Fibroblast of upper back skin (primary cell): ENCODE measurements around the gene MOB3B.
A peak's percentile ranks its signal among the peaks of the same experiment; 100 is the strongest.

Source experiments
- DNase-seq: peaks from one replicate; pipeline ENCODE4 v3.0.0-alpha.2; 2013

The MOB3B gene

GRCh38 chr9:27355166-27355565 lies 174.4 kb downstream of the MOB3B start:
- DNase-seq: peak; percentile 14

DNA sequence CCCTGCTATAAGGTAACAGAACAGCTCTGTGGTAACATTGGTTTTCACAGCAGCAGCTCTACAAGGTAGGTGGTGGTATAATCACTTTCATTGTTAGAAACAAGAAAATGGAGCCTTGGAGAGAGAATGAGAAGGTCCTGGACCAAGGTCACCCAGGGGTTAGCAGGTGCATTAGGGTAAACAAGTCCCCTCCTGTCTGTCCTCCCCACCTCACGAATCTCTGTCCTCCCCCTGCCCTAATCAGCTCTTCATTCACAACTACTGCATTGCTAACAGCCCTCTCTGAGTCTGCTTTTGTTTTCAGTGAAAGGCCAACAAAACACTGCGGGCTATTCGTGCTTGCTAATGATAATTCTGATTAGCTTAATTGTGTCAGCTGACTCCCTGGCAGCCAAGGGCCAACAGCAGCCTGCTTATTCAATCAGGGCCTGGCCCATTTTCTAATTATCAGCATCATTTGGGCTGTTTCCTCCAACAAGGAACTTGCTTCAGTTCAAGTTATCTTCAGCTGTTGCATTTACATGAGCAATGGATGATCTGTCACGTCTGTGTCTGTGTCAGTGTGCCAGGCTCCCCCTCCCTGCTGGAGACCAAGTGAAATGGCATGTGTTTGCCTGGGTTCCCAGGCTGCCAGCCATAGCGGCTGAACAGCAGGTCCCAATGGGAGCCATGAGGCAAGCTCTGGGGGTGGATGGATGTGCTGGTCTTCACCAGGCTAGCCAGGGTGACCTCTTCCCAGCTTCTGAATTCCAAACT lies 176.0 kb downstream of the MOB3B start:
- DNase-seq: no peak

GRCh38 chr9:27353166-27353473 lies 176.5 kb downstream of the MOB3B start:
- DNase-seq: no peak

- no peak for DNase-seq
Measured at GRCh38 chr9:27352457-27353165, 177.0 kb downstream of the MOB3B start.

- no peak for DNase-seq
Measured at GRCh38 chr9:27351438-27351837, 178.2 kb downstream of the MOB3B start.

DNA sequence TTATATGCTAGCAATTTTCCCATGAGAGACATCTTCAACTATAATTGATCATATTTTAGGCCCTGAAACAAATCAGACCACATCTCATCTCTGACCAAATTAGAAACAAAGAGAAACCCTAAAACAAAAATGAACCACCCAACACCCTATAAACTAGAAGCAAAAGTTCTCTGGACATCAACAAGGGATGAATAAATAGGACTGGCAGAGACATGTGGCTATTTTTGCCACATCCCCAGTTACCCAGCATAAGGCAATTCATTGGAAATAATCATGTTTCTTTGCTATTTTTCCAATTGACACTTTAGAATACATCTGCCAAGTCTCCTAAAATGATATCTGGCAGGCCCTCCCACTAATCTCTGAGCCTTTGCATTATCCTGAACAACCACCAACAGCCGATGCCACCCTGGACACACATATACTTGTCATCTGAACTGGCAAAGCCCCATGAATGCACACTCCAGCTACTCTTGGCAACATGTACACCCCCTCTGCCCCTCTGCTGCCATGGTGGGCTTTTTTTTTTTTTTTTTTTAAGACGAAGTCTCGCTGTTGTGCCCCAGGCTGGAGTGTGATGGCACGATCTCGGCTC lies 179.1 kb downstream of the MOB3B start:
- DNase-seq: no peak

DNA sequence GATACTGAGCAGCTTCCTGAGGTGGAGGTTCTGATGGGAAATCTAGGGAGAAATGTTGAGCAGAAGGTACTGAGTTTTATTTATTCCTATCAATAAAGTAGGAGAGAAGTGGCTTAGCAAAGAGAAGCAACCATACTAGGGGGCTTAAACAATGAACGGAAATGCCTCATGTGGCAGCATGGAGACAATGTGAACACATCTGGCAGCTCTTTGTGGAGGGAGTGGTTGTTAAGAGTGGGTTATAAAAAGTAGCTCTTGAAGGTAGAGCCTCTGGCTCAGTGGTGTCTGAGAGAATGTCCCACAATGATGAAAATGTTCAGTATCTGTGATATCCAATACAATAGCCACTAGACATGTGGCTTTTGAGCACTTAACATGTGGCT lies 179.9 kb downstream of the MOB3B start:
- no peak for DNase-seq

DNA sequence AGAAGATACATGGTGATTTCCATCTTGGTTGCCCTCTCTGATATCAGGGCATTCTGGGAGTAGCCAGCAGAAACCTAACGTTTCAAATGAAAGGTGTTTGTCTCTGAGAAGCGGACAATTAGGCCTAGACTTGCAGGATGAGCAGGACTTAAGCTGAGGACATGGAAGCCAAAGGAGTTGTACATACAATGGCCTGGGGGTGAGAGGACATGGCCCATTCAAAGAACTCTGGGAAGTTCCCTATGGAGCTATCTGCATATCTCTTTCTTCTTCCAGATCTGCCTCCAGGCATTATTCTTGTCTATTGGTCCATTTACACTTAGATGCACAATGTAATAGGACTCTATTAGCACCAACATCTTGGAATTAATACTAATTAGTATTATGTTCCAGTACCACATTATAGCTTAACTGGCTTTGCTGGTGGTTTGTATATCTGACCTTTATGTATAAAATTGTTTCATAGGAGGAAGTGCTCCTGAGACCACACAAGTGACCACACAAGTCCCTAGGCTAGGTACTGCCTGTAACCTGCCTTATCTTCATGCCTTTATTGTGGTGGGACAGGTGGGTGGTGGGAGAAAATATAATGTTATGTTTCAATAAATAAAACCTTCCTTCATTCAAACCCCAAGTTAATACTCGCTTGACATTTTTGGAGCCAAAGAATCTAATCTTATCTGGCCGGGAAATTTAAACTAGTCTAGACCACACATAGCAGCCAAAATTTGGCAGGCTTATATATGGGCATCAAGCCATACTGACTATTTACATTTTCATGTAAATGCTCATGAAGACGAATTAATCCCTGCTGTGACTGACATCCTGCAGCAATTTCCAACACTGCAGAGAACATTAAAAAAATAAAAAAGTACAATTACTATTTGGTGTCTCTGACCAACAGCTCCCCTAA lies 180.6 kb downstream of the MOB3B start:
- DNase-seq: peak; percentile 29

GRCh38 chr9:27347889-27348288 lies 181.7 kb downstream of the MOB3B start:
- DNase-seq: no peak

DNA sequence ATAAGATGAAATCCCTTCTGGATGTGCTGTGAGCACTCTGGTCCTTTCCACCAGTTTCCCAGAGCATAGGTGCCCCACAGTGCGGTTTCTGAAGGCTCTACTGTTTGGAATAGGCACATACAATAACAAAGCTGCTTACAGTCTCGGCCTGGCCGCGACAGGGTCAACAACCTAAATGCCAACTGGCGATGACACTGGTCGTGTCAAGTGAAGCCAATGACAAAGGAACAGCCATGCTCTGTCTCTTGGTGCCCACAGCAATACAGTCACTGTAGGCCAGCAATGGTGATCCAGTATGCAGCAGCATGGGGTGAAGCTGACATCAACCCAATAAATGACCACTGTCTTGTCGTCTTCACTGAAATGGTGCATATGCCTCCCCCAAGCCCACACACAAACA lies 184.8 kb downstream of the MOB3B start:
- DNase-seq: no peak

DNA sequence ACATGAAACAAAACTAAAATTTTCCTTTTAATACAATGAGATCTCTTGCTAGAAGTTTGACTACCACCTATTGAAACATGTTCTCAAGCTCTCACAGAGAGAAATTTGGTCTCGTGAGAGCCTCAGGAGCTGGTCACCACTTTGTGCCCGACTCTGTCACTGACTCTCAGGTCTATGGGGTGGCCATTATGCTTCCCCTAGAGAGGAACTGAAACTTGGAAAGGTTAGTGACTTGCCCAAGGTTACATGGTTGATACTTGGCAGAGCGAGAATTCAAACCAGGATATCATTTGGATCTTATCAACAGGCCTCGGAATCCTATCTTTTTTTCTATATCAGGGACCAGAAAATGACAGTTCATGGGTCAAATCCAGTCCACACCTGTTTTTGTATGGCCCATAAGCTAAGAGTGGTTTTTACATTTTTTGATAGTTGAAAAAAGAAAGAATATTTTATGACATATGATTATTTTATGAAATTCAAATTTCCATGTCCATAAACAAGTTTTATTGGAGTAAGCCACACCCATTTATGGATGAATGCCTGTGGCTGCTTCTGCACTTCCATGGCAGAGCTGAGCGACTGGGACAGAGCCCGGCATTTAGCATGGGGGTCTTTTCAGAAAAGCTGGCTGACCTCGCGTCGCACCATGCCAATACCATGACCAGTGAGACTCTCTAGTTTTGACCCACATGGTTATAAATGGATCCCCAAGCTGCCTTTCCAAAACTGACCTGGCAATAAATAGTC lies 187.9 kb downstream of the MOB3B start:
- no peak for DNase-seq

- peak; percentile 11 for DNase-seq
Measured at GRCh38 chr9:27340961-27341511, 188.6 kb downstream of the MOB3B start.

DNA sequence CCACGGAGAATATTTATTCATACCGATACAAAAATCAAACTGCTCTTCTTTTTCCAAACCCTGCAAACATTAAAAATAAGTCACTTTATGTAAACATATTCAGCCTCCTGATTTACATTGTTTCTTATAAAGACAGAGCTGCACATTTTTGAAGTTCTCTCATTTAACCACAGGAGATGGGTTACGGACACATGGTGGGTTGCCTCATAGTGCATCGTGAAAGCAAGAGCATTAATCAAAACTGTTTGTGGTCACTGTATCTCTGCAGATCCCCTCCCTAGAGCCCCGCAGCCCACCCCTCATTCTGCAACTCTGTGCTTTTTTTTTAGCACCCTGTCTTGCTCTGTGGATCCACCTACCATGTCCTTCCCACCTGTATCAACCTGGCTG lies 189.3 kb downstream of the MOB3B start:
- no peak for DNase-seq

- no peak for DNase-seq
Measured at GRCh38 chr9:27339661-27340284, 189.8 kb downstream of the MOB3B start.

GRCh38 chr9:27338527-27338903 lies 191.1 kb downstream of the MOB3B start:
- DNase-seq: no peak

DNA sequence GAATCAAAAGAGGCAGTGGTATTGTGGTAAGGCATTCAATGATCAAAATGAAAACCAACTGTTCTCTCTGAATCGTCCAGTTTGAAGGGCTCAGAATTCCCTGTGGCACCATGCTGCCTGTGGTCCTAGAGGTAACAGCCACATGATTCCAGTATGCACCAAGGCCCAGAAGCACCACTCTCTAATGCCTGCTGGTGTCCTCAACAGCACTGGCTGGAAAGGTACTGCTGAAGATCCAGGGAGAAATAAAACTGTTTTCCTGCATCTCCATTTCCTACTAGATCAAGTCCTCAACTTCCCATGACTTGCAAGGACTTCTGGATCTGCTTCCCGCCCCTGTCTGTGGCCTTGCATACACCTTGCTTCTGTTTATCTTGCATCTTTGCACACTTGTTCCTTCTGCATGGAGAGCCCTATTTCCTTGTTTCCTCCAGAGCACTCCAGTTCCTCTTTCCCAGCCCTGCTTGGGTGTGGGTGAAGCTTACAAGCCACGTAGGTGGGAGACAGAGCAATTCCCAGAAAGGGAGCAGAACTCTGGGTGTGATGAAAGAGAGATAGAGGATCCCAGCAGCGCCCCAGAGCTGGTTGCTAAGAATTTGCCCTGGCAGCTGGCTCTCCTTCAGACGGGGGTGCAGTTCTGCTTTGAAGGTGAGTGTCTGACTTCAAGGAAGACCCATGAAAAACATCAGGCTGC lies 191.6 kb downstream of the MOB3B start:
- no peak for DNase-seq

DNA sequence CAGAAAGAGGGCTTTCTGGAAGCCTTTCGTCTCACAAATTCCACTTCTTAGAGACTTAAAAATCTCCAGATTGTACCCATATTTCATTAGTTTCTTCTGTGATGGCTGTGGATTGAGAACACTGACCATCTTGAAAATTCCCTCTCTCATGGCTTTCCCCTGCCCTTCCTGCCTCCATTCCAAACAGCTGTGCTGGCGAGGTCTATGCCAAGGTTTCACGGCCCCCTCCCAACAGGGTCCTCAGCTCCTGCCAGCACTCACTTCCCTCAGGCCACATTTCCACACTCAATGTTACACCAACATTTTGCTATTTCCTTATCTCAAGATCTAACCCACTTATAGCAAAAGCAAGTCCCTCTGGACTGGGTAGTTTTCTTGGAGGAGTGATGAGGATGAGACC lies 192.4 kb downstream of the MOB3B start:
- no peak for DNase-seq

DNA sequence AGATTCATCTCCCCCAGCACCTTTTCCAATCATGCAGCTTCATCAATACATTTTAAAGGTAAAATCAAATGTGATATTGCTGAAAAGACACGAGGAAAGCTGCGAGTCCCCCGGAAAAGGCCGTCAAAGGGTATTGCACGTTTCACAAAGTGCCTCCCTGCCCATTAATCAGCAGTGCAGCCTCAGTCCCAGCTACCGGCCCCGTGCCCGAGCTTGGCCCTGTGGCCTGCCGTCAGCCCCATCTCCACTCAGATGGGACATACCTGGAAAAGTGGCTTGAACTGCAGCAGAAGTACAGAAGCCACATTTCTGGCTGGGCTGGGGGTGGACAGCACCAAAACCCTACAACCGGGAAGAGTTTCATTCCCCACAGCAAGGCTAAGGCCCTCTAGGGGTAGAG lies 192.8 kb downstream of the MOB3B start:
- no peak for DNase-seq

- DNase-seq: no peak
Measured at GRCh38 chr9:27336126-27336525, 193.5 kb downstream of the MOB3B start.

- DNase-seq: no peak
Measured at GRCh38 chr9:27335075-27335474, 194.5 kb downstream of the MOB3B start.
